HG02610 (cell line): ENCODE results near the gene SEC14L5.
"Not testable (repeated sequence)": the region's sequence is repeated elsewhere in the genome, so short reads cannot be mapped to it uniquely, and the experiment has no call there.

Source experiments
- ATAC-seq: cut with Tn5 transposase; IDR thresholded peaks from one replicate; pipeline ENCODE4 v1.9.1; 2021; ENCODE audit warnings: mild to moderate bottlenecking, moderate library complexity; ENCODE audit not compliant: unreplicated experiment

The SEC14L5 gene

DNA sequence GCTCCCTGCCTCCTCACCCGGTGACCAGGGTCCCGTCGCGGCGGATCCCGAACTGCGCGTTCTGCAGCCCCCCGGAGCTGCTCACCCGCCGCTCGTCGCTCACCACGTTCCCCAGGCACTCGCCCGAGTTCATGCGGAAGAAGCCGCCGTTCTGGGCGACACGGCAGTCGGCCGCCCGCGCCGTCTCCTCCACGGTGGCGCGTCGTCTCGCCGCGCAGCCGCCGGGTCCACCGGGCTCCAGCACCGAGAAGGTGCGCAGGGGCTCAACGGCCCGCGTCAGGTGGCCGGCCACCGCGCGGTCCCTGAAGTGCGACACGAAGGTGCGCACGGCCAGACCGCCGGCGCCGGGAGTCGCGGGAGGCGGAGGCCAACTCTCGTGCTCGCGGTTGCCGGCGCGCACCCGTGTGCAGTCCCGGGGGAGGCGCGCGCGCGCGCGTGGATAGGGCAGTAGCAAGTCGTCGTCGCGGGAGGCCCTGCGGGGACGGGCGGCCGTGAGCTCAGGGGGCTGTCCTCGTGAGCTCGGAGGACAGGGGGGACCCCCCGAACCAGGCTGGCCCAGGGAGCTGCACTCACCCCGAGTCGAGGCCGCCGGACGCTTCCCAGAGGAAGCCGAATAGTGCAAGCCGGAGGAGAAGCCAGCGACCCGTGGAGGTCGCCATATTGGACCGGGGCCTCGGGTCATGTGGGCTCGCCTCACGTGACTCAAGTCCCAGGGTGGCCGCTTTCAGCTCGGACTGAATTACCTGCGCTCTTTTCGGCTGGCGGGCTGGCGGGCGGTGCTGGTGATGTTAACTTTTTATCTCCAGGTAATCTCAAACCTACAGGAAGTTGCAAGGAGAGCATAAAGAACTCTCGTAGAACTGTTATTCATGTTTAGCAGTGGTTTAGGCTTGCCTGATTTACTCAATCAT lies 75.4 kb downstream of the SEC14L5 start, which contains the start of gene NAGPA:
NAGPA (minus strand) TSS at position 680 of the 911 bp plus-strand sequence; CDS start at position 659, 21 bp downstream.
- ATAC-seq = peak; percentile 83

DNA sequence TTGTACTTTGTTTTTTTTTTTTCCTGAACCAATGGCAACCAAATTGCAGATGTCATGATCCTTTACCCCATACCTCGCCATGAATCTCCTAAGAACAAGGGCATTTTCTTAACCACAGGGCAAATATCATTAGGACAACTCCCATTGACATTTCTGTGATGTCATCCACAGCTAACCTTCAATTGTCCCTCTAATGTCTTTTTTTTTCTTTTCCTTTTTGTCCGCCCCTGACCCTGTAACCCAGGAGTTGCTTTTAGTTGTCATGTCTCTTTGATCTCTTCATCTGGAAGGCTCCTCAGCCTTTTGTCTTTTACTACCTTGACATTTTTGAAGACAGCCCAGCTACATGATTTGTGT lies 76.0 kb downstream of the SEC14L5 start:
- ATAC-seq = no peak

DNA sequence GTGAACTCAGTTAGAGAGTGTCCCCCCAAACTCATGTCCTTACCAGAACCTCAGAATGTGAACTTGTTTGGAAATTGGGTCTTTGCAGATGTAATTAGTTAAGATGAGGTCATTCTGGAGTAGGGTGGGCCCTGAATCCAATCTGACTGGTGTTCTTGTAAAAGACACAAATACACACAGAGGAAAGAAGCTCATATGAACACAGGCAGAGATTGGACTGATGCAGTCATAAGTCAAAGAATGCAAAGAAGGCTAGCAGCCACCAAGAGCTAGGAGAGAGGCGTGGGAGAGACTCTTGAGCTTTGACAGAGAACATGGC lies 77.7 kb downstream of the SEC14L5 start:
- ATAC-seq = no peak

DNA sequence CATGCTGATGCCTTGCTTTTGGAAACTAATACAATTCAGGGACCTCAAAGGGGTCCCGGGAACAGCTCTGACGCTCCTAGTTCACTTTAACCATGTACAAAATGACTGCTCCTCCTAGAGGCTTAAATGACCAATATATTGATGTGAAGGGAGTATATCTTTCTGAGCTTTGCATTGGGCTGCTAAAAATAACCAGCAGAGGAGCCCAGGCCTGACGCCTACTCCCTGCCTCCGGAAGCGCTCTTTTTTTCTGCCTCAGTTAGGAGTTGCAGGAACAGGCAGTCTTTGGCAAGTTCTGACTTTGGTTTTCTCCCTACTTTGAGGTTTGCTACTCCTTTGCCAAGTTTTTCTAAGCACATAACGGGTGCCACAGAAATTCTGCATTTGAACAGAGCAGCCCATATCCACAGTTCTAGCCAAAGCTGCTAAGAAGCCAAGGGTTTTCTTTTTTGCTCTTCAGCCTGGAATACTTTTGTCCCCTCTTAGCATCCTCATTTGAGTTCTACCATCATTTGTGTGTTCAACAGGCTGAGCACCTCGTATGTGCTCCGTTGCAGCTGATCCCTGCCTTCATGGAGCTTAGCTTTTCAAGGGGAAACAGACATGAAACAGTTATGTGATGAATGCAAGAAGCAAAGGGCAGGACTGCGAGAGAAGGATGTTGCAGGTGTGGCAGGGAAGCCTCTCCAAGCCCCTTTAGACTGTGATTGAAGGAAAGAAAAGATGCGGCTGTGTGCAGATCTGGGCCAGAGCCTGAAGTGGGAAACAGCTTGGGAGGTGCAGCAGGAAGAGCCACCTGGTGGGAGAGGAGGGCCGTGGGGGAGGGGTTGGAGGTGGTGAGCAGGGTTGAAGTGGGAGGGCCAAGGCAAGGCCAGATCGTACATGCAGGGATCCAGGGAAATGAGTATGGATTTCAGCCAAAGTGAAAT lies 78.4 kb downstream of the SEC14L5 start:
- no peak for ATAC-seq

DNA sequence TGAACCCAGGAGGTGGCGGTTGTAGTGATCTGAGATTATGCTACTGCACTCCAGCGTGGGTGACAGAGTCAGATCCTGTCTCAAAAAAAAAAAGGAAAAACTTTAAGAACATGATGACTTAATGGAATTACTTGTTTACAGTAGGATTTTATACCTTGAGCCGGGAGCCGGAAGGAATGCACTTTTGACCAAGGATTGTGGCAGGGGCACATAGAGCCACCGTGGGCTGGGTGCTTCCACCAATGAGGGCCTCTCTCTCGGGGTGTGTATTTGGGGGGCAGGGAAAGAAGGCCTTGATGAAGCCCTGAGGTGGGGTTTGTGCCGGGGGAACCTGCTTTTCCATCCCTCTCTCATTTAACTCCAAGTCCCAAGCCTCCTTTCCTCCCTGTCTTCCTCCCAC lies 82.3 kb downstream of the SEC14L5 start:
- ATAC-seq = no peak

DNA sequence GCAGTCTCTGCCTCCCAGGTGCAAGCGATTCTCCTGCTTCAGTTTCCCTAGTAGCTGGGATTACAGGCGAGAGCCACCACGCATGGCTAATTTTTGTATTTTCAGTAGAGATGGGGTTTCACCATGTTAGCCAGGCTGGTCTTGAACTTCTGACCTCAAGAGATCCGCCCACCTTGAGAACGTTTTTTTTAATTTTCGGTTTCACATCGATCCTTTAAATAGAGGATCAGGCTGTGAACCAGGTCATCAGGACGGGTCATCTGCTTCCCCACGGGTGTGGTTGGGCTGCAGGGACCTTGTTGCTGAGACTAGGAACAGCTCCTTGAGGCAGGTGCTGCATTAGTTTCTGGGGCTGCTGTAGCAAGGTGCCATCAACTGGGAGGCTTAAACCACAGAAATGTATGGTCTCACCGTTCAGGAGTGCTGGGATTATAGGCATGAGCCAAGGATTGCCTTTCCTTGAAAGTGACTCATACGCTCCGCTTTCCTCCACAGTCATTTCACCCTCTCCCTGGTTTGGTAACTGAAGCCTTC lies 83.5 kb downstream of the SEC14L5 start:
- ATAC-seq = no peak

DNA sequence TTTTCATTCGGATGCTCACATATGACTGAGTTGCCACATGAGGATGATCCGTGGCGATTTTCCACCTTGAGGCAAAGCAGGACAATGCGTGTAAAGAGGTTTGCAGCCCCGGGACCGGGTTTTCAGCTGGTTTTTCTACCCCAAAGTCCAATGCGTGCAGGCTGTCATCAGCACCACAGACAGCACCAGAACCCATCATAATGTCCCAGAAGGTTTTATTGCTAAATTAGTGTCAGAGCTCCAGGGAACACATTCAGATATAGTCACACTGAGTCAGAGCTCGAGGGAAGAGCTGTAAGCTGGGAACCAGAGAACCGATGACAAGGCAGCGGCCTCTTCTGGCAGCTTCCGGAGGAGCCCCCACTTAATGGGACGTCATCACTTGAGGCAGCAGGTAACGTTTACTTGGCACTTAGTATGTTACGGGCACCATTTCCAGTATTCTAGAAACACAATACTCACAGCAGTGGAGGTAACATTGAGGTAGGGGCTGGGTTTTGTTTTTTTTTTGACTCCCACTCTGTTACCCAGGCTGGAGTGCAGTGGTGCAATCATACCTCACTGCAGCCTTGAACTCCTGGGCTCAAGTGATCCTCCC lies 84.5 kb downstream of the SEC14L5 start:
- ATAC-seq = no peak

DNA sequence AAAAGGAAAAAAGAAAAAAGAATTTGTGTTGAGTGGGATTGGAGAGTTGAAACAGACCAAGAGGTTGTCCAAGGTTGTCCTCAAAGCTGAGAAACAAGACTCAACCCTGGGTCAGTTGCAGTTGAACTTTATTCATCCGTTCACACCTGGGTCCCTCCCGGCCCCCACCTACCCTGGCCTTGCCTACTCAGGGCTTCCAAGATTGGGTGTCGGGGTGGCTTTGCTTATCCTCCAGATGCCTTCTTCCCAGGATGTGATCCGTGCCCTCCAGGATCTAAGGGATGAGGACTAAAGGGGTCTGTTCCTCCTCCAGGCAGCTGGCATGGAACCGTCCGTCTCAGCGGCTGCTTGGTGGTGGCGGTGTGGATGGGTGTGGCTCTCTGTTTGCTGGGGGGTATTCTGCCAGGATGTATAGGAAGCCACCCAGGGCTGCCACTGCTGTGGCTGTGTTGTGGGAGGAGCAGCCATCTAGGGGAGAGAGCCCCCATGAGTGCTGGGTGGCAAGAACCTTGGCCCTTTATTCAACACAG lies 85.9 kb downstream of the SEC14L5 start:
- no peak for ATAC-seq

DNA sequence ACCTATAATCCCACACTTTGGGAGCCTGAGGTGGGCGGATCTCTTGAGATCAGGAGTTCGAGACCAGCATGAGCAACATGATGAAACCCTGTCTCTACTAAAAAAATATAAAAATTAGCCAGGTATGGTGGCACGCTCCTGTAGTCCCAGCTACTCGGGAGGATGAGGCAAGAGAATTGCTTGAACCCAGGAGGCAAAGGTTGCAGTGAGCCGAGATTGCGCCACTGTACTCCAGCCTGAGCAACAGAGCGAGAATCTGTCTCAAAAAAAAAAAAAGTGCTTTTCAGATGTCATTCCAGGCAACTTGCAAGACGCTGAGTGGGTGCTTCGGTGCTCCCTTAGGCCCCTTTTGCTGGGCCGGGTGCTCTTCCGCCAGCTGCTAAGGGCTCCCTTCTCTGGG lies 86.5 kb downstream of the SEC14L5 start:
- ATAC-seq = not testable (repeated sequence)

DNA sequence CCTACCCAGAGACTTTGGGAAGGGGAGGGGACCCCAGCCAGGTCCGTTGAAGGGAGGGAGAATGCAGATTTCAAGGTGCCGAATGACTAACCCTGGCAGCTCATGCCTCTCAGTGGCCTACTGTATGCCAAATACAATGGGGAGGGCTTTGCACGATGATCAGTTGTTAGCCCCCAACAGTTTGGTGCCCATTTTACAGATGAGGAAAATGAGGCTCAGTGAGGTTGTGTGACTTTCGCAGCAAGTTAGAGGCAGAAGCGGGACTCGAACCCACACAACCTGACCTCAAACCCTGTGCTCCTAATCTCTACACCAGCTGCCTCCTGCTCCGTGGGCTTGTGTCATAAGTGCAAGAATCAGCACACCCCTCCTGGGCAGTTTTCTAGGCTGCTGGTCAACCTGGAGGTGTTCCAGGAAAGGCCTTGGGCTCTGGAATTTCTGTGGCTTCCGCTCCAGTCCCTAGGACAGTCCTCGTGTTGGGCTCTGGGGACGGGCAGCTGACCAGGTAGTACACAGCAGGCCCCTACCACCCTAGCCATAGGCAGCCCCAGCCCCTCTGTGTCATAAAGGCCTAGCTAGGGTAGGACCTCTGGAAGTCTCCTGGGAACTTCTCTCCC lies 87.5 kb downstream of the SEC14L5 start:
- no peak for ATAC-seq

DNA sequence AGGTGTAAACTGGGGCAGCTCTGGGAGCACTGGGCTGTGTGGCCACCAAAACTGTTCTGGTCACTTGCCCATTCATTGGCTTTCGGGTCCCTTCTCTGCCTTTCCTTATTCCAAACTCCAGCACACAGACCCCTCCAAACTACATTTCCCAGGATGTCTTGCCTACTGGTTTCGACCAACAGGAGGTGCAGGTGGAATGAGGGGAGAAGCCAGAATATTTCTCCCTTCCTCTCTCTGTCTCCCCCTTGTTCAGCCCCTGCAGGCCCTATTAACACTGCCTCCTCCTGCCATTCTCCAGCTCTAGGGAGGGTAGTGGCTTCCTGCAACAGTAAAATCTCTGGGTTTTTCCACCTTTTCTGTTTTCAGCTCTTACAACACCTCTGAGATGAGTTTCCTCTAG lies 88.8 kb downstream of the SEC14L5 start:
- ATAC-seq = no peak

DNA sequence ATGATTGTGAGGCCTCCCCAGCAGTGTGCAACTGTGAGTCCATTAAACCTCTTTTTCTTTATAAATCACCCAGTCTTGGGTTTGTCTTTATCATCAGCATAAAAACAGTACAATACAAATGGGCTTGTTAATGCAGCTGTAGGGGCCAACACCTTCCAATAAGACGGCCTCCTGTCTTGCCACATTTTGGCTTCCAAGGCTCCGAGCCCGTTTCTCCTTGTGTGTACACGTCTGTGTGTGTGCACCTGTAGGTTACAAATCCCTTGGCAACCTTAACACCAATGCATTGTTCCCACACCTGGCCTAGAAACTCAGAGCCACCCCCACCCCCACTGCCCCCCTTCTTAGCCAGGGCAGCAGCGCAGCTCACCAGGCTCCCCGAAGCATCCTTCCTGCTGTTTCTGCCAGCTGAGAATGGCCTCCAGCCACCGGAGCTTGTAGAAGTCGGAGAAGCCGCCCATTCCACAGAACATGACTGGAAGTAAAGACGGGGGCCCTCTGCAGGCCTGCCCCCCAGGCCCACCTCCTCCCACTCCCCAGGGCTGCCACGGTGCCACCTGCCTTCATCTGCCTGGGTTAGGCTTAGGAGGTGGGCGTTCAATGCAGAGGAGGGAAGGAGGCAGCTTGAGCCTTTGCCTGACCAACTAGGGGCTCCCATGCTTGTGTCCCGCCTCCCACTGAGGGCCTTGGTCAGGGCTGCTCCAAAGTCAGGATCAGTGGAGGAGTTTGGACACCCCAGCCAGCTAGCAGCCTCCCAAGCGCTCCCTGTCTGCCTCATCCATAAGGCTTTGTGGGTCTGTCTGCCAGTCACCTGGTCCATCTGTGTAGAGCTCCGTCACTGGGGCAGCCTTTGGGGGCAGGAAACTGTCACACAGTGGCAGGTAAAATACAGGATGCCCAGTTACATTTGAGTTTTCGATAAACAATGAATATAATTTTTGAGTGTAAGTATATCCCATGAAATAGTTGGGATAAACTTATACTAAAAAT lies 97.0 kb downstream of the SEC14L5 start:
- no peak for ATAC-seq

DNA sequence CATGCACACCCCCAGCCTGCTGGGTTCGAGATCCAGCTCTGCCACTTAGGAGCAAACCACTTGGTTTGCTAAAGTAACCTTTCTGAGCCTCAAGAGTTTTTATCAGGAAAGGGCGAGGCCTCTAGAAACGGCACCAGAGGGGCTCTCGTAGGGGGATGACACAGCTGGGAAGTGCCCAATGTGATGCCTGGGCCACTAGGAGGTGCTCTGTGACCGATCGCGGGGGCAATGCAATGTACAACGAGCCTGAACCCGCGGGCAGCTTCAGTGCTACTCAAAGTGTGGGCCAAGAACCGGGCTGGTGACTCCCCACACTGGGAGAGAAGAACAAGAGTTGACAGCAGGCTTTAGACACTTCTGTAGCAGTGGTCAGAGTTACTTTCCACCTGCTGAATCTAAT lies 98.2 kb downstream of the SEC14L5 start:
- no peak for ATAC-seq

DNA sequence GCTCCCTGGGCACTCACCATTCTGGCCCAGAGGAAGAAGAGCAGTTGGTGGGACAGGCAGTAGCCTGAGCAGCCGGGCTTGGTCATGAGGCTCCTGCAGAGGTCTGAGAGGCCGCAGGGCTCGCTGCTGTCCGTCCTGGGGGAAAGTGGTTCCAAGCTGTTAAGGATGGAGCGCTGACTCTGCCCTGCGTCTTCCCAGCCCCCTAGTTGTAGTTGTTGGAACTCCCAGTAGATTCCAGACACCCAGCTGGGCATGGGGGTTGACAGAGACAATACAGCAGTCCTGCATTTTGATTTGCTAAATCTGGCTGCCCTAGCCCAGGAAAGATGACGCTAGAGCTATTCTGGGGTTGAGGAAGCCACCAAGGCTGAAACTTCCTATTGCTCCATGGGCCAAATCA lies 100.3 kb downstream of the SEC14L5 start:
- ATAC-seq = no peak

DNA sequence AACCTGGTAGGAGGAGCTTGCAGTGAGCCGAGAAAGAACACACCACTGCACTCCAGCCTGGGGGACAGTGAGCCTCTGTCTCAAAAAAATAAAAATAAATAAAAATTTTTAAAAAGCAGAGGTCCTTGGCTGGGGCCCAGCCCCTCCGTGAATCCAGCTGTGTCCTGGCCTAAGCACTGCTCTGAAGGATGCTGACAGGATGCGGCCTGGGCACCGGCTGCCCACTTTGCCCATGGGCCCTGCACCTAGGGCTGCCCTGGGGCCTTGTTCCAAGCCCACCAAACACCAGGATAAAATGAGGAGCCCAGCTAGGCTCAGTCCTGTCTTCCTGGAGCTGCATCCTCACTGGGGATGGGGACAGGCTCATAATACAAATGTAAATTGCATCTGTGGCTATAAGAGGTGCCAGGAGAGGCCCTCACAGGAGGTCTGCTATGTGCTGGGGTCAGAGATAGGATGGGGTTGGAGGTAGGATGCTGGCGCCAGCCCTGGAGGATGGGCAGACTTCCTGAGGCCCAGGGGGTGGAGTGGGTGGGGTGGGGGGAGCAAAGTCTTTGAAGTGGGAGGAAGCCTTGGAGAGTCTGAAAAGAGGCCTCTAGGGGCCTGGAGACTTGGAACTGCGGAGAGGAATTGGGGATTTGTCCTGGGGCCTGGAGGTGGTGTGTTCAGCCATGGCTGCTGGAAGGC lies 101.4 kb downstream of the SEC14L5 start:
- ATAC-seq = no peak

DNA sequence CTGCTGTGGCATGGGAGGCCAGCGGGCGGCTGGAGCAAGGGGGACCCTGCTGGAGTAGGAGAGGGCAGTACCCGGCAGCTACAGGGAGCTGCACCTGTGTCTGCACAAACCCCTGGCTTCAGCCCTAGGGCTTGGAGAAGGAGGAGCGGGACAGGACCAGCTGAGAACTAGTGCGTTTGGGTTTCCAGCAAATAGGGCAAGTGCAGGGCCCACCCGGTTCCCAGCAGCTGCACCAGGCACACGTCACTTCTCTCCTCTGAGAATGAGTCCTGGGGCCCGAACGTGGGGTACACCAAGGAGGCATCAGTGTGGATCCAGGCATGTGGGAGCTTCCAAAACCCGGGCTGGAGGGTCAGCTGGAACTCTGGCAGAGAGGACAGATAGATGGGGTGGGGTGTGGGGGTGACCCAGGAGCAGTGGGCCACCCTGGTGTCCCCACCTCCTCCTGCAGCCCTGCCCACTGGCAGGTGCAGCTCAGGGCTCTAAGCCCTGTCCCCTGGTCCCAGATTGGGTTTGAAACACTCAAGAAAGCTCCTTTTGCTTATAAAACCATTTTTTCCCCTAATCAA lies 102.0 kb downstream of the SEC14L5 start:
- no peak for ATAC-seq

DNA sequence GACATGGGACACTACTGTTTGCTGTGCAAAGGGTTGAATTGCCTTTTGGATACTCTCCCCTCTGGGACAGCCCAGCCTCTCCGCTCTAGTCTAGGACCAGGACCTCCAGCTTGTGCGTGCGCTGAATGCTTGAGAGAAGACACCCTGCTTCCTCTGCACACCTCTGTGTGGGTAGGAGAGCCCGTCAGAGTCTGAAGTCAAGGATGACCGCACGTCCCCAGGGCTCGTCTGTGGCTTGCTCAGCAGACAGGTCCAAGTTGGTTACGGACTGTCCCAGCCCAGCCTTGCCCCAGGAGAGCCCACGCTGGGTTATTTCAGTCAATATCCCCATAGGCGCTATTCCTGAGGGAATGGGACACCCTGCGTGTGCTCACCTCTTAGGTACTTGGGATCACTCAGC lies 103.9 kb downstream of the SEC14L5 start:
- no peak for ATAC-seq
